ENCODE data around the gene MYOZ2. TPM values are rescaled to one million over a fixed set of nuclear protein-coding genes. Genes with fewer than 3 reads are reported as not detected.

MYOZ2 gene
- total and polyA plus RNA-seq, 2 of the 4 experiments (the other 2 are of a cell fraction) = 0.17 to 0.18 TPM

DNA sequence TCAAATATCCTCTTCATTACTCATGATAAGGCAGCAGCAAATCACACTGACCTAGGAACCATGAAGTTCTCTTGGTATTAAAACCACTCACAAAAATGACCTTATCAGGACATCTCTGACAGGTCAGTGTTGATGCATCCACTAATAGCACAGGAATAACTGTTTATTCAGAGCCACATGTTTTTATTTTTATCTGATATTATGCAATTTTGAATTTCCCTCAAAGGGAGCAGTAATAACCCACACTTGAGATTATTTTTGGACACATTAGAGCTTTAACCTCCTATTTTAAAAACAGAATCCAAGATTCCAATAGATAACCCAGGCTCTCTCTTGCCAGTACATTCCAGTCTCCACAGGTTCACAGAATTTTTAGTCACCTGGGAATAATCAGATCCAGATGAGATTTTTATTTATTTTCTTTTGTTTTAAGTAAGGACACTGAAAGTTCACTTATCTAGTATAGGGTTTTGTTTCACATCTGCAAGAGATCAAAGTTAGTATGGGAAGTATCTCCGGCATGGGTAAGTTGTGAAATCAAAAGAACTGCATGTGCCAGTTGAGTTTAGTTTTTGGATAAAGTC lies 36.3 kb upstream of the MYOZ2 start:
- Histone ChIP-seq H4K91ac (ENCODE audit: insufficient read depth, low read depth, low read length) (peak overlapping the region; percentile 12; the same call in 1 of the 2 replicates), H2BK5ac (ENCODE audit: low read depth, low read length, poor library complexity, severe bottlenecking) (peak overlapping the region; percentile 74), H4K20me1 (ENCODE audit: insufficient read depth, low read length) (no peaks in the 10 kb centered on the region), H3K79me1 (ENCODE audit: low read depth in 1 of 2, low read length in 2 of 2) (no peaks in the 10 kb centered on the region), H2BK120ac (ENCODE audit: low read depth, low read length) (peak overlapping the region; percentile 58; the same call in 1 of the 2 replicates), H2AK9ac (replicated peaks; ENCODE audit: low read depth, low read length, poor library complexity) (no peak overlapping the region), H3K4me3 (ENCODE audit: insufficient read depth, low read depth, low read length) (no peak overlapping the region), H2AK5ac (ENCODE audit: low read depth, low read length) (no peak overlapping the region), H3K23ac (ENCODE audit: low read depth, low read length) (no peak overlapping the region), H3K27me3 (ENCODE audit: control insufficient read depth, insufficient read depth, low read length) (no peaks in the 10 kb centered on the region), H3K4me1 (ENCODE audit: control insufficient read depth, insufficient read depth, low read length) (peaks cover 6% of the 10 kb centered on the region; the same call in 1 of the 2 replicates), H3K56ac (ENCODE audit: extremely low read depth, insufficient read depth, low read length) (no peak overlapping the region), H3K9ac (ENCODE audit: low read depth, low read length) (no peak overlapping the region), H3K9me1 (ENCODE audit: insufficient read depth, low read length) (0 out of 2 replicates have a peak, but pooled peaks cover 2% of the 10 kb centered on the region), H3K18ac (ENCODE audit: low read depth, low read length) (peak overlapping the region; percentile 53; the same call in 1 of the 2 replicates), H3K36me3 (ENCODE audit: control insufficient read depth, insufficient read depth, low read length) (no peaks in the 10 kb centered on the region), H2BK20ac (ENCODE audit: low read depth, low read length) (0 out of 2 replicates have a peak overlapping the region, but pooled peaks have one; percentile 49), H2BK15ac (ENCODE audit: low read depth, low read length) (no peak overlapping the region; the same call in 2 of the 3 replicates), H4K5ac (ENCODE audit: low read depth, low read length) (peak overlapping the region; percentile 35; the same call in 1 of the 2 replicates), H3K14ac (replicated peaks; ENCODE audit: low read depth, low read length) (no peak overlapping the region; the same call in 1 of the 2 replicates), H3K4me2 (ENCODE audit: low read depth, low read length) (peak overlapping the region; percentile 46; the same call in 1 of the 2 replicates), H4K8ac (ENCODE audit: low read depth in 2 of 2, low read length in 2 of 2) (0 out of 4 replicates have a peak overlapping the region, but pooled peaks of 1 of the 2 experiments have one; percentile 8), H2AFZ (replicated peaks; ENCODE audit: low read length, poor library complexity) (no peak overlapping the region), H3K4ac (ENCODE audit: low read depth, low read length) (peak overlapping the region; percentile 18; the same call in 1 of the 2 replicates), H3K9me3 (ENCODE audit: control insufficient read depth, insufficient read depth, low read length) (no peaks in the 10 kb centered on the region), H3K27ac (ENCODE audit: insufficient read depth, low read length) (no peak overlapping the region; the same call in 1 of the 2 replicates)
- ATAC-seq (ENCODE audit: low read depth) (peak; percentile 45), DNase-seq (peak; percentile 62)
- POLR2A ChIA-PET (ENCODE audit: unreplicated experiment) = no interaction called here
- BruUV-seq (replicated peaks) = no TSS peak
- in situ Hi-C loops (cut with MboI; ENCODE audit: low sequenced_read_pairs) = no loop called here
- no CpG with 5 or more reads among the region's 1 CpG for WGBS, 2 experiments (ENCODE audit: extremely low coverage in 2 of 2, insufficient read length in 1 of 2)
- intact Hi-C loops (cut with micrococcal nuclease) = no loop called here
- CTCF ChIA-PET = interaction anchor here (1.1 kb wide), 1 partner anchor 12 kb away, joined by 3 read pairs; no protein-coding TSS in a partner anchor
- TF ChIP-seq CEBPB (IDR thresholded peaks at IDR 0.05; ENCODE audit: low read depth, low read length) (peak; percentile 34; the same call in 1 of the 2 replicates), BHLHE40 (IDR thresholded peaks at IDR 0.05; ENCODE audit: low read depth, low read length) (peak; percentile 31; the same call in 1 of the 2 replicates), RFX5 (IDR thresholded peaks at IDR 0.05; ENCODE audit: low read depth, low read length) (no peak)
- dilution Hi-C loops (cut with HindIII; ENCODE audit: low sequenced_read_pairs, unreplicated experiment) = no loop called here
